CD4-positive, alpha-beta T cell (primary cell): Measurements from ENCODE around the gene MAP3K1. TPM values are rescaled to one million over a fixed set of nuclear protein-coding genes. Genes with fewer than 3 reads are reported as not detected.

Experiments
- ATAC-seq: fragments of 200-7000 bp; cut with Tn5 transposase; one replicate; pipeline ENCODE4 v1.10.0; 2022; ENCODE audit warnings: mild to moderate bottlenecking; ENCODE audit not compliant: poor library complexity
- CTCF ChIA-PET: fragments of 350-600 bp; sonication (Branson Sonifier 250); formaldehyde crosslinking; loops from one replicate; lab custom pipeline; 2021; ENCODE audit warnings: antibody characterized with exemption, inconsistent platforms; lab: Charles Lee
- POLR2A ChIA-PET: fragments of 350-600 bp; sonication (Branson Sonifier 250); formaldehyde crosslinking; loops from one replicate; lab custom pipeline; 2021; ENCODE audit warnings: antibody characterized with exemption, inconsistent platforms; lab: Charles Lee
- DNase-seq, 14 experiments: peaks; one replicate each; pipeline ENCODE4 v3.0.0-alpha.2; 2013 to 2020; ENCODE audit warnings: mixed read lengths in 2 of 14
- H3K27ac ChIP-seq, 2 donors: one replicate each; pipeline versions ENCODE4 v1.5.1 to v1.7.0; 2013; ENCODE audit warnings: low read length in 2 of 2, low read depth in 1 of 2, mild to moderate bottlenecking in 1 of 2
- H3K27me3 ChIP-seq, 2 experiments: 1 replicate in 1 of 2; 2 replicates in 1 of 2; pipeline versions ENCODE4 v1.6.1 to v1.7.0; 2013; ENCODE audit warnings: low read length in 2 of 2, control low read depth in 1 of 2, mild to moderate bottlenecking in 1 of 2, moderate library complexity in 1 of 2; ENCODE audit not compliant: insufficient read depth in 2 of 2, control insufficient read depth in 1 of 2
- H3K36me3 ChIP-seq: one replicate; pipeline ENCODE4 v1.6.1; 2013; ENCODE audit warnings: low read length, control low read depth; ENCODE audit not compliant: insufficient read depth
- H3K4me1 ChIP-seq: one replicate; pipeline ENCODE4 v1.6.1; 2013; ENCODE audit warnings: low read length, control low read depth; ENCODE audit not compliant: insufficient read depth
- H3K4me3 ChIP-seq: one replicate; pipeline ENCODE4 v1.5.1; 2013; ENCODE audit warnings: mild to moderate bottlenecking, low read length, moderate library complexity
- H3K9me3 ChIP-seq, 2 experiments: 1 replicate in 1 of 2; 2 replicates in 1 of 2; pipeline versions ENCODE4 v1.6.1 to v1.7.0; 2013; ENCODE audit warnings: low read length in 2 of 2, mild to moderate bottlenecking in 2 of 2, control low read depth in 1 of 2, moderate library complexity in 1 of 2; ENCODE audit not compliant: control insufficient read depth in 1 of 2, insufficient read depth in 1 of 2
- H3K27ac Mint-ChIP-seq: one replicate; pipeline ENCODE4 v1.8.0; 2020; ENCODE audit warnings: mixed read lengths
- H3K27me3 Mint-ChIP-seq: one replicate; pipeline ENCODE4 v1.8.0; 2021; ENCODE audit warnings: mixed read lengths
- H3K36me3 Mint-ChIP-seq: one replicate; pipeline ENCODE4 v1.8.0; 2021; ENCODE audit warnings: low read depth, mixed read lengths
- H3K4me1 Mint-ChIP-seq: one replicate; pipeline ENCODE4 v1.8.0; 2021; ENCODE audit warnings: low read depth, mixed read lengths
- H3K4me3 Mint-ChIP-seq: one replicate; pipeline ENCODE4 v1.8.0; 2020; ENCODE audit warnings: mild to moderate bottlenecking, mixed read lengths
- H3K9me3 Mint-ChIP-seq: one replicate; pipeline ENCODE4 v1.8.0; 2020; ENCODE audit warnings: mixed read lengths
- CTCF ChIP-seq: fragments of 200-600 bp; IDR thresholded peaks from one replicate; pipeline ENCODE4 v1.8.0; 2022; ENCODE audit warnings: antibody characterized with exemption, mild to moderate bottlenecking
- intact Hi-C, 2 experiments: fragments of 100-400 bp; cut with DNase I in 1 of 2; cut with micrococcal nuclease in 1 of 2; formaldehyde crosslinking; loops; one replicate each; pipeline versions ENCODE4 v1.15.1 to v1.9.0; 2023 to 2025; cut with DNase I, micrococcal nuclease
- total RNA-seq, 174 experiments: library from RNA in 2 of 174; stranded (reverse) in 2 of 174; gene quantifications; one replicate each; pipeline ENCODE4 v1.2.3 and lab custom pipeline; 2021 to 2026

MAP3K1 gene
- total RNA-seq, 2 experiments from 2014 or later = 59.4 to 62.5 TPM

DNA sequence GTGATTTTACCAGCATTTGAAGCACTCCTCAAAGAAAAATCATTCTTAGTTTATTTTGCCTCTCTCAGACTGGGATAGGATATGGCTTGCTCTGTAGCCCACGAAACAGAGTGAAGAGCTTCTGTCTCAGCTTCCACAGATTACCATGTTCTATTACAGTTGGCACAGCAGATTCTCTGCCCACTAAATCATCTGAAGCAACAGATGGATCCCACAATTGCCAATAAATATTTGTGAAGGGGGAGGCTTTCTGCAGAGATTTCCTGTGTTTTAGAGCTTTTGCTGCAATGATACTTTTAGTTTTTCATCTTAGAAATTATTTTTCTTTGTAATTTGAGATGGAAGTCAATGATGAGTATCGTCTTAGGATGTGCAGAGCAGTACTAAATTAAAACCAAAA, 12.3 kb upstream of the MAP3K1 start:
- ATAC-seq (no peak), DNase-seq (no peak)
- Histone ChIP-seq H3K4me1 (peaks cover 6% of the 10 kb centered on the region), H3K27me3 (no peaks in the 10 kb centered on the region), H3K9me3 (no peaks in the 10 kb centered on the region), H3K4me3 (no peak overlapping the region), H3K36me3 (no peaks in the 10 kb centered on the region), H3K27ac (no peak overlapping the region)
- intact Hi-C loops = no loop called here
- Mint-ChIP-seq H3K27me3 (no peaks in the 10 kb centered on the region), H3K4me3 (no peak overlapping the region), H3K4me1 (peaks cover 11% of the 10 kb centered on the region), H3K9me3 (no peaks in the 10 kb centered on the region), H3K36me3 (no peaks in the 10 kb centered on the region), H3K27ac (no peak overlapping the region)
- no peak for TF ChIP-seq CTCF
- ChIA-PET CTCF (interaction anchor here (0.6 kb wide), 1 partner anchor 867 kb away, joined by 3 read pairs; no protein-coding TSS in a partner anchor), POLR2A (interaction anchor here (0.6 to 1.9 kb wide), 2 partner anchors 11 to 205 kb away, joined by 3 to 8 read pairs; no protein-coding TSS in a partner anchor)

DNA sequence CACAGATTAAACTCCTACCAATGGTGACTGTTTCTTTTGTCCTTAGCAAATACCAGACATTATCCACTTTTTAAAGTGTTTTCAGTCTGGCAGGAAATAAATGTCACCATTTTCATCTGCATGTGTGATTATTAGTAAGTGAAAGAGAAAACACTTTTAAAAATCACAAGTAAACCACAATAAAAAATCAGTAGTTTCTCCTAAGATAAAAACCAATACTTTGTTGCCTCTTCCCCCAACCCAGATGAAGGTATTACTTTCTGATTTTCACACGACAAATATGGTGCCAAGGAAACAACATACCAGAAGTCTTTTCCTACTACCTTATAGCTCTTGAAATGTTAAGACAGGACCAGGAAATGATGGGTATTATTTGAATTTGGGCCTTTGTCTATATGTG, 11.5 kb upstream of the MAP3K1 start:
- H3K4me1 Mint-ChIP-seq = peaks cover 11% of the 10 kb centered on the region
- DNase-seq (peak in 1 of 14 experiments; percentile 33), ATAC-seq (no peak)
- H3K27me3 Mint-ChIP-seq = no peaks in the 10 kb centered on the region
- TF ChIP-seq CTCF = no peak
- Histone ChIP-seq H3K4me1 (peaks cover 6% of the 10 kb centered on the region), H3K36me3 (no peaks in the 10 kb centered on the region), H3K9me3 (no peaks in the 10 kb centered on the region), H3K27ac (no peak overlapping the region), H3K27me3 (no peaks in the 10 kb centered on the region), H3K4me3 (no peak overlapping the region)
- CTCF ChIA-PET = interaction anchor here (1.3 kb wide), 1 partner anchor 35 kb away, joined by 5 read pairs; no protein-coding TSS in a partner anchor
- intact Hi-C loops = no loop called here
- POLR2A ChIA-PET = interaction anchor here (1.9 kb wide), 1 partner anchor 10 kb away, joined by 8 read pairs; no protein-coding TSS in a partner anchor
- H3K4me3 Mint-ChIP-seq = no peak overlapping the region
- H3K9me3 Mint-ChIP-seq = no peaks in the 10 kb centered on the region
- H3K27ac Mint-ChIP-seq = no peak overlapping the region
- no peaks in the 10 kb centered on the region for H3K36me3 Mint-ChIP-seq

- CTCF ChIA-PET = no interaction called here
- Histone ChIP-seq H3K27ac (no peak overlapping the region), H3K4me1 (peaks cover 6% of the 10 kb centered on the region), H3K9me3 (no peaks in the 10 kb centered on the region), H3K27me3 (no peaks in the 10 kb centered on the region), H3K36me3 (no peaks in the 10 kb centered on the region), H3K4me3 (no peak overlapping the region)
- intact Hi-C loops = no loop called here
- DNase-seq (no peak), ATAC-seq (no peak)
- TF ChIP-seq CTCF = no peak
- Mint-ChIP-seq H3K4me1 (peaks cover 11% of the 10 kb centered on the region), H3K36me3 (no peaks in the 10 kb centered on the region), H3K4me3 (no peak overlapping the region), H3K9me3 (no peaks in the 10 kb centered on the region), H3K27ac (no peak overlapping the region), H3K27me3 (no peaks in the 10 kb centered on the region)
- POLR2A ChIA-PET = no interaction called here
Measured at GRCh38 chr5:56807679-56808078, 7.7 kb upstream of the MAP3K1 start.
